Cardiac fibroblast (primary cell): ENCODE results near the gene BARX1.

Source experiments
- DNase-seq, 2 donors: peaks; one replicate each; pipeline versions ENCODE4 v3.0.0 to v3.0.0-alpha.2; 2010; ENCODE audit warnings: low read depth in 2 of 2
- H3K4me3 ChIP-seq, 2 donors: replicated peaks in 1 of 2; 1 replicate in 1 of 2; 2 replicates in 1 of 2; pipeline ENCODE4 v1.5.1; 2011; ENCODE audit warnings: low read depth in 2 of 2, low read length in 2 of 2, mild to moderate bottlenecking in 2 of 2, moderate library complexity in 1 of 2
- TF ChIP-seq, protein P1 (sequence below): IDR thresholded peaks from one replicate; pipeline ENCODE4 v1.5.1; 2011; ENCODE audit warnings: low read depth, mild to moderate bottlenecking, low read length, inconsistent platforms

BARX1 gene

DNA sequence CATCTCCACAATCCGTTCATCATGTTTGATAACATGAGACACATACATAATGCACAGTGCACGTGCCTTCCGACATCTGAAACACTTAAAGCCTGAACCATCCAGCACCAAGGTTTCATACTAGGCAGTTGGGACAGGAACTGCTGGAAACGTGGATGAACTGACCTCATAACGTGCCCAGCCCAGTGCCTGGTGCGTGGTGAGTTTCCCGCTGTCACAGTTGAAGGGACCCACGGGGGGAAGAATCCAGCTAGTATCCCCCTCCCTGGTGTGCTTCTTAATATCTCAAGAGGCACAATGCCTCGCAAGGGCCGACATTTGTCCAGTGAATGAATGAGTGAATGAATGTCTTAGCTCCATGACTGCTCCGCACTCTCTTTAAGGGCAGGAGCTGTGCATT is 23.2 kb downstream of the BARX1 start:
- TF ChIP-seq, protein P1, sequence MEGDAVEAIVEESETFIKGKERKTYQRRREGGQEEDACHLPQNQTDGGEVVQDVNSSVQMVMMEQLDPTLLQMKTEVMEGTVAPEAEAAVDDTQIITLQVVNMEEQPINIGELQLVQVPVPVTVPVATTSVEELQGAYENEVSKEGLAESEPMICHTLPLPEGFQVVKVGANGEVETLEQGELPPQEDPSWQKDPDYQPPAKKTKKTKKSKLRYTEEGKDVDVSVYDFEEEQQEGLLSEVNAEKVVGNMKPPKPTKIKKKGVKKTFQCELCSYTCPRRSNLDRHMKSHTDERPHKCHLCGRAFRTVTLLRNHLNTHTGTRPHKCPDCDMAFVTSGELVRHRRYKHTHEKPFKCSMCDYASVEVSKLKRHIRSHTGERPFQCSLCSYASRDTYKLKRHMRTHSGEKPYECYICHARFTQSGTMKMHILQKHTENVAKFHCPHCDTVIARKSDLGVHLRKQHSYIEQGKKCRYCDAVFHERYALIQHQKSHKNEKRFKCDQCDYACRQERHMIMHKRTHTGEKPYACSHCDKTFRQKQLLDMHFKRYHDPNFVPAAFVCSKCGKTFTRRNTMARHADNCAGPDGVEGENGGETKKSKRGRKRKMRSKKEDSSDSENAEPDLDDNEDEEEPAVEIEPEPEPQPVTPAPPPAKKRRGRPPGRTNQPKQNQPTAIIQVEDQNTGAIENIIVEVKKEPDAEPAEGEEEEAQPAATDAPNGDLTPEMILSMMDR: no peak
- no peak for DNase-seq
- H3K4me3 ChIP-seq: no peak overlapping the region

DNA sequence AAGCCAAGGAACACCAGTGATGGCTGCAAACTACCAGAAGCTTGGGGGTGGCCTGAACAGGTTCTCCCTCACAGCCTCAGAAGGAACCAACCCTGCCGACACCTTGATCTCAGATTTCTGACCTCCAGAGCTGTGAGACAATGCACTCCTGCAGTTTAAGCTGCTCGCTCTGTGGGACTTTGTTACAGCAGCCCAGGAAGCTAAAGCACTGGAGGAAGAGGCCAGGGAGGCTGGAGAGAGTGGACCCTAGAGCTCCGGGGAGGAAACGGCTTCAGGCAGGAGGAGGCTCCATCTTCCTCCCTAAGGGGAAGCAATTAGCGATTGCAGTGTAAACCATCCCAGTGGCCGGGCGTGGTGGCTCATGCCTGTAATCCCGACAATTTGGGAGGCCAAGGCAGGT is 25.1 kb downstream of the BARX1 start:
- no peak for DNase-seq
- TF ChIP-seq, protein P1: no peak
- no peak overlapping the region for H3K4me3 ChIP-seq

DNA sequence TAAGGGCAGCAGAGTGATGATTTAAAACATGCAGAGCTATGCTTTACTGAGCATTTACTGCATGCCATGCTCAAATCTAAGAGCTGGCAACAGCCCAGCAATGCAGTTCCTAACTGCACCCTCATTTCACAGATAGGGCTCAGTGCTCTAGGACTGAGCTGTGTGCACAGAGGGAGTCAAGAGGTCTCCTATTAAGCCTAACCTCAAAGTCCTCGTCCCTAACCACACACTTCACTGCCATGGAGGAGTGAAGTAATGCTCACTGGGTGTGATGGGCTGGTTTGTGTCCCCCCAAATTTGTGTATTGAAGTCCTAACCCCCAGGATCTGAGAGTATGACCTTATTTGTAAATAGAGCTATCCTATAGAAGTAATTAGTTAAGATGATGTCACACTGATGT is 25.9 kb downstream of the BARX1 start:
- TF ChIP-seq, protein P1: no peak
- H3K4me3 ChIP-seq: no peak overlapping the region
- no peak for DNase-seq

DNA sequence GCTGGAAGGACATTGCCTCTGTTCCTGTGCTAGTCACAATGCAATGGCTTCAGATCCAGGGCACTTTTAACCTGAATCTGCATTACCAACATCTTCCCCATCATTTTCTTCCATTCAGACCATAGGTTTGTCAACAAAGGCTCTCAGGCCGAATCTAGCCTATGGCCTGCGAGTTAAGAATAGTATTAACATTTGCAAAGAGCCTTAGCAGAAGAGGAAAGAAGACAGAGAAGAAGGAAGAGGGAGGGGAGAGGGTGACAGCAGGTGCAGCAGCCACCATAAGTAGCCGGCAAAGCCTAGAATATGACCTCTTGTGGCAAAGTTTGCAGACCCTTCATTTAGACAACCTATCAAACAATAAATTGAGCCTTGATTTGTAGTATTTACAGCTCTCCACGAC is 32.6 kb downstream of the BARX1 start:
- H3K4me3 ChIP-seq: no peak overlapping the region
- no peak for DNase-seq
- TF ChIP-seq, protein P1: no peak

DNA sequence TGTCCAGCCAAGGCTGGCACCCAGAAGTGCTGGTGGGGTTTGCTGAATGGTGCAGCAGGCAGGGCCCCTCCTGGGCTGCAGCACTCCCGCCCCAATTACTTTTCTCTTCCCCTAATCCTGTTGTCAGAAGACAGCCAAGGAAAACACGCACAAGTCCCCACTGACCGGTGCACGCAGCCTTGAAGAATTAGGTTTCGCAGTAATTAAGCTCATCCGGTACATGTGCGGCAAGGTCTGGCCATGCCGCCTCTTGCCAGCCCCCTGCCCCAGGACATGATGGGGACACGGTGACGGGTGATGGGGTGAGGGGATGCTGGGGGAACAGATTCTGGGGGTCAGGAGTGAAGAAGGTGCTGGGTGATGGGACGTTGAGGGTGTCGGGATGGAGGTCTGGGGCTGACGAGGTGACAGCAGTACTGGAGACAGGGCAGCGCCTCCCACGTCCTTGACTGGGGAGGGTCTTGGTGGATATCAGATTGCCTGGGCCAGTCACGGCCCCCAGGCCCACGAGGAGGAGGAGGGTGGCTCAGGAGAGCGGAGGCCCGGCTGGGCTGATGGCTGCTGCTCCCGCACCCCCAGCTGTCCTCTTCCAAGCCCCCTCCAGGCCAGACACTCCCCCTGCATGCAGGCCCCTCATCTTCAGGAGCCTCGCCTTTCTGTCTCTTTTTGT is 34.9 kb downstream of the BARX1 start:
- no peak overlapping the region for H3K4me3 ChIP-seq
- no peak for DNase-seq
- TF ChIP-seq, protein P1: no peak

DNA sequence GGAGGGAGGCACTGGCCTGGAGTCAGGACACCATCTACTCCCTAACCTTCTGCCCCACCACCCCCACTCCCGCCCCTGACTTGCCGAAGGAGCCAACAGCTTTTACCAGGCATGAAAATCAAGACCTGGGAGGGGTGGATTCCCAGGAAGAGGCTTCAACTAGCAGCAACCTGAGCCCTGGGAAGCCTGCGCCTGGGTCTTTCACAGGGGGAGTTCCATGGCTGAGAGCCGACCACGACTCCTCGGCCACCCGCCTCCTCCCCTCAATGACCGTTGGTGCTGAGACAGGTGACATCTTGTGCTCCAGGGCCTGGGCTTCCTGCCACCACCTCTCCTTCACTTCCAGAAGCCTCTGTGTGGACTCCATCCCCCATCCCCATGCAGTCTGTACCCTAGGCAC is 37.1 kb downstream of the BARX1 start:
- no peak overlapping the region for H3K4me3 ChIP-seq
- no peak for DNase-seq
- TF ChIP-seq, protein P1: no peak

DNA sequence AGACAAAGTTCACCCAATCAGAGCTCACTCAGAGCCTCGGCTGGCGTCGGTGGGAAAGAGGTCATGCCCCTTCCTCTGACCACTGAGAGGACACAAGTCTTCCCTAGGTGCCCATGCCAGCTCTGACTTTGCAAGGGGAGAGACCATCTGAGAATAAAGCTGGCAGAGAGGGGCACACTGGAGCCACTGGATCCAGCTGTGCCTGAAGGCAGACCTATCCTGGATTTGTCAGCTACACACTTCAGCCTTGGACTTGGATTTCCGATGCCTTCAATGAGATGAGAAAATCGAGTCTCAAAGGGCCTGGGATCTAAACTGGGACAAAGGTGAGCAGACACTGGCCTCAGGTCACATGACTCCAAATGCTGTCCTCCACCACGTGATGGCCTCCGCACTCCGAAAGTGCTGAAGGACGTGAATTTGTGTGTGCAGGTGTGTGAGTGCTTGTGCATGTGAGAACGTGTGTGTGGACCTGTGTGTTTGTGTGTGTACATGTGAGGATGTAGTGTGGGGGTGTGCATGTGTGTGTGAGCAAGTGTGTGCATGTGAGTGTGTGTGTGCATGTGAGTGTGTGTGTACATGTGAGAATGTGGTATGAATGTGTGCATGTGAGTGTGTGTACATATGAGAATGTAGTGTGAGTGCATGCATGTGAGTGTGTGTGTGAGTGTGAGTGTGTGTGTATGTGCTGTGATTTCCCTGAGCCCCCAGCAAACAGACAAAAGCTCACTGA is 37.9 kb downstream of the BARX1 start:
- DNase-seq: no peak
- TF ChIP-seq, protein P1: no peak
- no peak overlapping the region for H3K4me3 ChIP-seq
